ENCODE data around the gene ZEB1.

- TF ChIP-seq HNRNPUL1 (IDR thresholded peaks at IDR 0.05; ENCODE audit: low read length) (no peak), RFX1 (IDR thresholded peaks at IDR 0.05) (no peak), TRIM28 (IDR thresholded peaks at IDR 0.05) (no peak), CHD1 (IDR thresholded peaks at IDR 0.05; ENCODE audit: low read length) (no peak), MCM2 (IDR thresholded peaks at IDR 0.05; ENCODE audit: low read depth) (no peak), ESRRA (IDR thresholded peaks at IDR 0.05; ENCODE audit: borderline replicate concordance, low read depth) (no peak), ZNF174 (CRISPR knock-in tag; IDR thresholded peaks at IDR 0.05) (no peak)
Observed at GRCh38 chr10:31458974-31459373, 140.0 kb downstream of the ZEB1 start.
